Neuronal stem cell (in vitro differentiated cells): ENCODE results near the gene ZNF488. TPM values are rescaled to one million over a fixed set of nuclear protein-coding genes. Genes with fewer than 3 reads are reported as not detected.
A peak's percentile ranks its signal among the peaks of the same experiment; 100 is the strongest.

Source experiments
- DNase-seq: peaks from one replicate; pipeline ENCODE4 v3.0.0-alpha.2; 2013; ENCODE audit warnings: low spot score
- H2AFZ ChIP-seq: one replicate; pipeline ENCODE4 v1.6.1; 2013; ENCODE audit warnings: mild to moderate bottlenecking, low read length, inconsistent platforms
- H2AK5ac ChIP-seq: 2 replicates; pipeline ENCODE4 v1.6.1; 2013; ENCODE audit warnings: low read depth, mild to moderate bottlenecking, inconsistent platforms, low read length, moderate library complexity, mixed read lengths
- H2BK120ac ChIP-seq: 2 replicates; pipeline ENCODE4 v1.6.1; 2013; ENCODE audit warnings: low read depth, mild to moderate bottlenecking, inconsistent platforms, low read length, moderate library complexity, mixed read lengths
- H2BK12ac ChIP-seq: one replicate; pipeline ENCODE4 v1.6.1; 2013; ENCODE audit warnings: low read length, inconsistent platforms
- H2BK15ac ChIP-seq: 2 replicates; pipeline ENCODE4 v1.6.1; 2013; ENCODE audit warnings: mild to moderate bottlenecking, low read length, inconsistent platforms, mixed read lengths
- H2BK5ac ChIP-seq: one replicate; pipeline ENCODE4 v1.6.1; 2013; ENCODE audit warnings: inconsistent platforms, mild to moderate bottlenecking, low read length, moderate library complexity
- H3K14ac ChIP-seq: one replicate; pipeline ENCODE4 v1.6.1; 2013; ENCODE audit warnings: low read length, inconsistent platforms
- H3K18ac ChIP-seq: 2 replicates; pipeline ENCODE4 v1.6.1; 2013; ENCODE audit warnings: low read length, inconsistent platforms
- H3K23ac ChIP-seq: 2 replicates; pipeline ENCODE4 v1.6.1; 2013; ENCODE audit warnings: low read depth, mild to moderate bottlenecking, mixed read lengths, low read length, inconsistent platforms; ENCODE audit not compliant: poor library complexity
- H3K27ac ChIP-seq: replicated peaks from 3 replicates; pipeline ENCODE4 v1.5.1; 2013; ENCODE audit warnings: low read length, inconsistent platforms
- H3K27me3 ChIP-seq, 3 experiments: 2 replicates each; pipeline ENCODE4 v1.6.1; 2013; ENCODE audit warnings: low read length in 3 of 3, mild to moderate bottlenecking in 2 of 3, inconsistent platforms in 1 of 3, low read depth in 1 of 3, mixed read lengths in 1 of 3, moderate library complexity in 1 of 3; ENCODE audit not compliant: control insufficient read depth in 3 of 3, insufficient read depth in 3 of 3
- H3K36me3 ChIP-seq, 2 donors: replicated peaks in 1 of 2; 2 replicates each; pipeline ENCODE4 v1.6.1; 2013; ENCODE audit warnings: low read length in 2 of 2; ENCODE audit not compliant: control insufficient read depth in 2 of 2, insufficient read depth in 2 of 2
- H3K4ac ChIP-seq: 2 replicates; pipeline ENCODE4 v1.6.1; 2013; ENCODE audit warnings: inconsistent platforms, mild to moderate bottlenecking, low read length, moderate library complexity
- H3K4me1 ChIP-seq, 2 donors: 1 replicate in 1 of 2; 2 replicates in 1 of 2; pipeline ENCODE4 v1.6.1; 2013; ENCODE audit warnings: low read length in 2 of 2, low read depth in 1 of 2; ENCODE audit not compliant: control insufficient read depth in 2 of 2, insufficient read depth in 1 of 2
- H3K4me2 ChIP-seq: one replicate; pipeline ENCODE4 v1.6.1; 2013; ENCODE audit warnings: mild to moderate bottlenecking, low read length, inconsistent platforms; ENCODE audit not compliant: insufficient read depth, poor library complexity, severe bottlenecking
- H3K4me3 ChIP-seq, 2 donors: 2 replicates each; pipeline ENCODE4 v1.5.1; 2013; ENCODE audit warnings: low read length in 2 of 2, mild to moderate bottlenecking in 2 of 2, inconsistent platforms in 1 of 2, moderate library complexity in 1 of 2
- H3K79me1 ChIP-seq: one replicate; pipeline ENCODE4 v1.6.1; 2013; ENCODE audit warnings: low read depth, mild to moderate bottlenecking, inconsistent platforms, low read length, moderate library complexity
- H3K9ac ChIP-seq: one replicate; pipeline ENCODE4 v1.6.1; 2013; ENCODE audit warnings: mild to moderate bottlenecking, low read depth, low read length, inconsistent platforms; ENCODE audit not compliant: poor library complexity
- H3K9me3 ChIP-seq, 2 donors: replicated peaks in 1 of 2; 2 replicates each; pipeline versions ENCODE3 to v1.6.1; 2013; ENCODE audit warnings: low read length in 2 of 2, mild to moderate bottlenecking in 2 of 2, inconsistent platforms in 1 of 2, low read depth in 1 of 2, mixed read lengths in 1 of 2, moderate library complexity in 1 of 2; ENCODE audit not compliant: control insufficient read depth in 2 of 2, insufficient read depth in 1 of 2
- H4K8ac ChIP-seq: one replicate; pipeline ENCODE4 v1.6.1; 2013; ENCODE audit warnings: low read depth, mild to moderate bottlenecking, inconsistent platforms, low read length, moderate library complexity
- H4K91ac ChIP-seq: one replicate; pipeline ENCODE4 v1.6.1; 2013; ENCODE audit warnings: low read length, low read depth, mild to moderate bottlenecking, inconsistent platforms; ENCODE audit not compliant: poor library complexity
- WGBS, 2 donors: extraction: QIAGEN DNeasy Blood & Tissue Kit; methylation state at CpG; one replicate each; pipeline ENCODE4 v1.1.7; 2013; ENCODE audit warnings: missing lambda C conversion rate in 2 of 2, mixed read lengths in 1 of 2; ENCODE audit not compliant: insufficient read length in 2 of 2, insufficient replicate concordance in 1 of 2; ENCODE audit errors: extremely low coverage in 2 of 2; 5-methylcytosine and 5-hydroxymethylcytosine counted together
- polyA plus RNA-seq, 2 experiments: library from polyadenylated mRNA; stranded (reverse); fragments of 200-250 nt; gene quantifications; one replicate each; pipeline ENCODE4 v1.2.3, GENCODE V29; 2013

Gene ZNF488, protein sequence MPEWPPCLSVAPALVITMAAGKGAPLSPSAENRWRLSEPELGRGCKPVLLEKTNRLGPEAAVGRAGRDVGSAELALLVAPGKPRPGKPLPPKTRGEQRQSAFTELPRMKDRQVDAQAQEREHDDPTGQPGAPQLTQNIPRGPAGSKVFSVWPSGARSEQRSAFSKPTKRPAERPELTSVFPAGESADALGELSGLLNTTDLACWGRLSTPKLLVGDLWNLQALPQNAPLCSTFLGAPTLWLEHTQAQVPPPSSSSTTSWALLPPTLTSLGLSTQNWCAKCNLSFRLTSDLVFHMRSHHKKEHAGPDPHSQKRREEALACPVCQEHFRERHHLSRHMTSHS
- polyA plus RNA-seq (2013, experiment 1 of 2): 0.01 TPM
- polyA plus RNA-seq (2013, experiment 2 of 2): 0.01 TPM

DNA sequence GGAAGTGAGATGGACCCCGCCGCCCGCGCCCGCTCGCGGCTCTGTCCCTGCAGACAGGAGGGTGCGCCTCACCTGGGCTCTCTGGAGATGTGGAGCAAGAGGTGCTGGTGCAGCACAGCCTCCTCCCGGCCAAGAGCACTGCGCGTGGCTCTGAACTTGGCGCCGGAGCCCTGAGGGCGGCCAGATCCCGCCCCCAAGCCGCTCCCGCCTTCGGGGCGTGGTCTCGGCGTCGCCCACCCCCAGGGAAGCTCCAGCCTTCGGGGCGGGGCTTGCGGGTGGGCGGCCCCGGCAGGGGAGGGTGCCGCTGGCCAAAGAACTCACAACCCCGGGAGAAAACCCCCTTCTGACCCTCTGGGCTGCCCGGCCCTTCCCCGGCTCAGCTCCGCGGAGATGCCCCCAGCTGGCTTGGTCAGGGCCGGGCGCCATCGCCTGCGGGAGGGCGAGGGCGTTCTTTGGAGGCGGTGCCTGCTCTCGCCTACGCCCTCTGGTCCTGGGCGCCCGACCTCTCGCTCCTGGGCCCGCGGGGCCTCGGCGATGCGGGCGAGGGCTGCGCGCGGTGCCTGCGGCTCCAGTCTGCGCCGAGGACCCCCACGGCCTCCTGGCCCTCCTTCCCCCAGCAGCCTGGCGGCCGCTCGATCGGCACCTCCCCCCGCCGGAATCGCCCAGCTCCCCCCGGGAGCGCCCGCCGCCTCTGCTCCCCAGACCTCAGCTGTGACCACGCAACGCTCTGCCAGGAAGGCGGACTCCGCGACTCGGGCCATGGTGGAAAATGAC is at the start of gene ZNF488:
ZNF488 (minus strand) TSS at position 146 of the 774 bp plus-strand sequence. CDS start 15,464 bp downstream, outside the sequence.
- no peak within 1 kb of the TSS for H2BK12ac ChIP-seq
- H3K23ac ChIP-seq: peak within 1 kb of the TSS; percentile 39
- no peak within 1 kb of the TSS for H3K14ac ChIP-seq
- H3K27ac ChIP-seq: peak within 1 kb of the TSS; percentile 35
- H3K79me1 ChIP-seq: no peaks in the 10 kb centered on the region
- H3K4ac ChIP-seq: no peak within 1 kb of the TSS
- H3K9ac ChIP-seq: peak within 1 kb of the TSS; percentile 88
- no peak within 1 kb of the TSS for H2BK5ac ChIP-seq
- H3K4me2 ChIP-seq: peak within 1 kb of the TSS; percentile 89
- peak within 1 kb of the TSS; percentile 84 for H3K18ac ChIP-seq
- no peaks in the 10 kb centered on the region for H3K9me3 ChIP-seq
- DNase-seq: peak; percentile 59
- H4K8ac ChIP-seq: no peak within 1 kb of the TSS
- peak within 1 kb of the TSS; percentile 59 to 90 for H3K4me3 ChIP-seq
- peak within 1 kb of the TSS; percentile 99 for H2AFZ ChIP-seq
- peaks cover 0 to 49% (median 19%) of the 10 kb centered on the region in 3 experiments for H3K27me3 ChIP-seq
- H2BK15ac ChIP-seq: no peak within 1 kb of the TSS
- no peak within 1 kb of the TSS for H2BK120ac ChIP-seq
- no CpG with 5 or more reads among the region's 75 CpGs for WGBS, 2 donors
- no peak within 1 kb of the TSS for H2AK5ac ChIP-seq
- peaks cover 0 to 3% of the 10 kb centered on the region in 2 donors for H3K4me1 ChIP-seq
- H3K36me3 ChIP-seq: no peaks in the 10 kb centered on the region
- no peak within 1 kb of the TSS for H4K91ac ChIP-seq

DNA sequence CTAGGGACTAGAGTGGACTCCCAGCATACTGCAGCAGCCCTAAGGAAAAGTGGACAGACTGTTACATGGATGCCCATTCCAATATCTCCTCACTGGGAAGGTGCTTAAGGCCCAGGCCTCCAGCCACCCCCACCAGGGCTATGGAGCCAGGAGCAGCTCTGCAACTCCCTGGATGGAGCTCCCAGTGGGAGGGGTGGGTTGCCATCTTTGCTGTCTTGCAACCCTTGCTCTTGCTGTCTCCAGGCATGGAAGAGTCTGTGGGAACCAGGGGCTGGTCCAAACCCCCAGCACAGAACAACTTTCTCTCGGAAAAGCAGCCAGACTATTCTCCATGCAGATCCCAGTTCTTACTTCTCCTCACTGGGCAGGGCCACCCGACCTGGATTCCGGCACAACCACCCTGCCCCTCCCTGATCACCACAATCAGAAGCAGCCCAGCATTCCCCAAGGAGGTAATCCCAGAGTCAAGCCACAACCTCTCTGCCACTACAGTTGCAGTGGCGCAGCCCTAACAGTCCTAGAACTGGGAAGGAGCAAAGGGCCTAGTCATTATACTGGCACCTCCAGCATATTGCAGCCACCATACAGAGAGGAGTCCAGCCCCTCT is 41.8 kb upstream of the ZNF488 start:
- H2BK12ac ChIP-seq: no peak overlapping the region
- no peak overlapping the region for H3K14ac ChIP-seq
- H3K18ac ChIP-seq: no peak overlapping the region
- H3K79me1 ChIP-seq: no peaks in the 10 kb centered on the region
- no peak overlapping the region for H2BK15ac ChIP-seq
- H4K8ac ChIP-seq: no peak overlapping the region
- no peak overlapping the region for H3K4me2 ChIP-seq
- H3K36me3 ChIP-seq: no peaks in the 10 kb centered on the region
- H3K4me1 ChIP-seq: peaks cover 0 to 4% of the 10 kb centered on the region in 2 donors
- H3K27ac ChIP-seq: no peak overlapping the region
- H3K27me3 ChIP-seq: no peaks in the 10 kb centered on the region
- H3K4ac ChIP-seq: no peak overlapping the region
- no peak overlapping the region for H3K4me3 ChIP-seq
- no peak overlapping the region for H3K9ac ChIP-seq
- no peak for DNase-seq
- no CpG with 5 or more reads among the region's 4 CpGs for WGBS, 2 donors
- no peak overlapping the region for H2AFZ ChIP-seq
- H2BK5ac ChIP-seq: peak overlapping the region; percentile 47
- H2BK120ac ChIP-seq: no peak overlapping the region
- no peak overlapping the region for H3K23ac ChIP-seq
- H2AK5ac ChIP-seq: no peak overlapping the region
- H4K91ac ChIP-seq: no peak overlapping the region
- H3K9me3 ChIP-seq: no peaks in the 10 kb centered on the region

DNA sequence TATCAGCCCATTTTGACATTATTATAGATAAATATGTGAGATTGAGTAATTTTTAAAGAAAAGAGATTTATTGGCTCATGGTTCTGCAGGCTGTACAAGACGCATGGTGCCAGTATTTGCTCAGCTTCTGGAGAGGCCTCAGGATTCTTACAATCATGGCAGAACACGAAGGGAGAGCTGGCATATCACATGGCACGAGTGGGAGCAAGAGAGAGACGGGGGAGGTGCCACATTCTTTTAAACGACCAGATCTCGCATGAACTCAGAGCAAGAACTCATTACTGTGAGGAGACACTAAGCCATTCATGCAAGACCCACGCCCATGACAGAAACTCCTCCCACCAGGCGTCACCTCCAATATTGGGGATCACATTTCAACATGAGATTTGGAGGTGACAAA is 40.1 kb upstream of the ZNF488 start:
- H3K14ac ChIP-seq: no peak overlapping the region
- no peak overlapping the region for H2BK5ac ChIP-seq
- H4K91ac ChIP-seq: no peak overlapping the region
- H3K27ac ChIP-seq: no peak overlapping the region
- no peak overlapping the region for H3K9ac ChIP-seq
- H2BK120ac ChIP-seq: no peak overlapping the region
- no peak overlapping the region for H2AFZ ChIP-seq
- H4K8ac ChIP-seq: no peak overlapping the region
- no peak overlapping the region for H3K18ac ChIP-seq
- H3K4me2 ChIP-seq: no peak overlapping the region
- no peak overlapping the region for H3K23ac ChIP-seq
- no peak overlapping the region for H3K4me3 ChIP-seq
- no peaks in the 10 kb centered on the region for H3K36me3 ChIP-seq
- peaks cover 4 to 10% of the 10 kb centered on the region in 2 donors for H3K4me1 ChIP-seq
- no peak overlapping the region for H2AK5ac ChIP-seq
- H3K4ac ChIP-seq: no peak overlapping the region
- WGBS, 2 donors: no CpG with 5 or more reads among the region's 8 CpGs
- DNase-seq: no peak
- no peaks in the 10 kb centered on the region for H3K27me3 ChIP-seq
- H3K9me3 ChIP-seq: no peaks in the 10 kb centered on the region
- peak overlapping the region; percentile 4 for H2BK15ac ChIP-seq
- H2BK12ac ChIP-seq: no peak overlapping the region
- no peaks in the 10 kb centered on the region for H3K79me1 ChIP-seq

DNA sequence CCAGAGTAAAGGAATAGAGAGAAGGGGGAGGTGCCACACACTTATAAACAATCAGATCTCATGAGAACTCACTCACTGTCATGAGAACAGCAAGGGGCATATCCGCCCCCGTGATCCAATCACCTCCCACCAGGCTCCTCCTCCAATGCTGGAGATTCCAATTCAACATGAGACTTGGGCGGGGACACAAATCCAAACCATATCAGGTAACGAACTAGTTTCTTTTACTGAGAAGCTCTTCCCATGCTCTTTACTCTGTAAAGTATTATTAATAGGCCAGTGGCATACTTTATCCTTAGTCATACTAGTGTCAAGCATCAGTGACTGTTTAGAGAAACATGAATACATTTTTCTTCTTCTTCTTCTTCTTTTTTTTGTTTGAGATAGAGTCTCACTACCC is 39.4 kb upstream of the ZNF488 start:
- Histone ChIP-seq H3K4me2 (no peak overlapping the region), H3K36me3 (no peaks in the 10 kb centered on the region), H3K9me3 (no peaks in the 10 kb centered on the region), H3K79me1 (no peaks in the 10 kb centered on the region), H3K4me1 (peaks cover 4 to 10% of the 10 kb centered on the region in 2 donors), H3K27me3 (no peaks in the 10 kb centered on the region), H3K14ac (no peak overlapping the region), H3K9ac (no peak overlapping the region), H3K4ac (no peak overlapping the region), H2BK15ac (no peak overlapping the region), H2BK120ac (no peak overlapping the region), H2BK12ac (no peak overlapping the region), H3K27ac (no peak overlapping the region), H3K23ac (no peak overlapping the region), H4K91ac (no peak overlapping the region), H2BK5ac (no peak overlapping the region), H2AK5ac (no peak overlapping the region), H4K8ac (no peak overlapping the region), H3K18ac (no peak overlapping the region), H3K4me3 (no peak overlapping the region), H2AFZ (no peak overlapping the region)
- DNase-seq: no peak
- WGBS, 2 donors: no CpG with 5 or more reads among the region's 4 CpGs
